Muscle layer of colon (tissue), 2 donors: ENCODE results near the gene CFAP91.

ENCODE experiments used
- H3K27ac ChIP-seq: one replicate; pipeline ENCODE4 v1.7.0; 2013; ENCODE audit warnings: low read depth, mild to moderate bottlenecking, low read length, moderate library complexity
- H3K27me3 ChIP-seq, 2 donors: one replicate each; pipeline ENCODE4 v1.7.0; 2013; ENCODE audit warnings: low read length in 2 of 2, mild to moderate bottlenecking in 2 of 2; ENCODE audit not compliant: insufficient read depth in 2 of 2, control insufficient read depth in 1 of 2
- H3K36me3 ChIP-seq: one replicate; pipeline ENCODE4 v1.7.0; 2013; ENCODE audit warnings: mild to moderate bottlenecking, low read length; ENCODE audit not compliant: insufficient read depth
- H3K4me1 ChIP-seq: one replicate; pipeline ENCODE4 v1.7.0; 2013; ENCODE audit warnings: mild to moderate bottlenecking, low read length; ENCODE audit not compliant: insufficient read depth
- H3K4me3 ChIP-seq, 2 donors: one replicate each; pipeline ENCODE4 v1.7.0; 2013; ENCODE audit warnings: low read length in 2 of 2, low read depth in 1 of 2, mild to moderate bottlenecking in 1 of 2, moderate library complexity in 1 of 2
- H3K9ac ChIP-seq: one replicate; pipeline ENCODE4 v1.7.0; 2013; ENCODE audit warnings: low read length
- H3K9me3 ChIP-seq: one replicate; pipeline ENCODE4 v1.7.0; 2013; ENCODE audit warnings: mild to moderate bottlenecking, low read length
- donor health status: abdominal sarcoma.
- donor health status: Adenocarcinoma of cecum.

The CFAP91 gene

DNA sequence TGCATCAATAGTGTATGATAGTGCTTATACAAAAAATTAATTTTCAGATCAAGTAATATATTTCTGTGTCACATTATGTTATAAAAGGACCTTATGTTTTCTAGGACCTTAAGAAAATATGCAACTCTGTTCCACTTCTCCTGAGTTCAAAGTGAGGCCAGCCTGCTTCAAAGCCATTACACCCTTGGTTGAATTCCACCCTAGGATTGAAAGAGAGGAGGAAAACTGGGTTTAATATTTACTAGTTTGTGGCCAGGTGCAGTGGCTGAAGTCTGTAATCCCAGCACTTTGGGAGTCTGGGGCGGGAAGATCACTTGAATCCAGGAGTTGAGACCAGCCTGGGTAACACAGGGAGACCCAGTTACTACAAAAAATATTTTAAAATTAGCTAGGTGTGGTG lies 46.2 kb downstream of the CFAP91 start:
- peaks cover 16% of the 10 kb centered on the region for H3K36me3 ChIP-seq
- H3K4me3 ChIP-seq, result no peak overlapping the region
- no peaks in the 10 kb centered on the region for H3K9me3 ChIP-seq
- H3K4me1 ChIP-seq, result no peaks in the 10 kb centered on the region
- no peak overlapping the region for H3K27ac ChIP-seq
- no peak overlapping the region for H3K9ac ChIP-seq
- H3K27me3 ChIP-seq, result no peaks in the 10 kb centered on the region

DNA sequence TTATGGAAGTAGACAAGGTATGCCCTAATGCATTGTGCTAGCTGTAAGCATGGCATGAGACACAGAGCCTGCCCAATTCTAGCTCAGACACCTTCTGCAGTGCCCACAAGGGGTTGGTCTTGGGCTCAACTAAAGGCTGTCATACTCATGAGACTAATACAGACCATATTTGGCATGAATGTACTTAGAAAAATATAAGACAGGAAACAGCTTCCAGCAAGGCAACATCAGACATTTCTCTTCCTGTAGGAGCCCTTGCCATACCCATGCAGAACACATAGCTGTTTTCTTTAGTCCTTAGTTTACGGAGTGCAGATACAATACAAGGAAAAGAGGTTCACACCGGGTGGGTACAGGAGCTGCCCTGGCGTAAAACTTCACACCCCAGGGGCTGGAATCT lies 48.6 kb downstream of the CFAP91 start:
- Histone ChIP-seq H3K27me3 (no peaks in the 10 kb centered on the region), H3K4me1 (no peaks in the 10 kb centered on the region), H3K9ac (no peak overlapping the region), H3K9me3 (no peaks in the 10 kb centered on the region), H3K36me3 (peaks cover 17% of the 10 kb centered on the region), H3K4me3 (no peak overlapping the region), H3K27ac (no peak overlapping the region)
